Medulla oblongata (tissue), 1 donor: ENCODE measurements around the gene GAMT.

Experiments used
- DNase-seq: peaks from one replicate; pipeline ENCODE4 v3.0.0-alpha.2; 2015; ENCODE audit errors: extremely low spot score

GAMT gene

GRCh38 chr19:1418951-1419738 lies 17.8 kb upstream of the GAMT start:
- DNase-seq, result no peak

GRCh38 chr19:1418496-1418775 lies 17.1 kb upstream of the GAMT start:
- no peak for DNase-seq

GRCh38 chr19:1417681-1418495 lies 16.5 kb upstream of the GAMT start:
- DNase-seq, result no peak

GRCh38 chr19:1417145-1417544 lies 15.8 kb upstream of the GAMT start:
- DNase-seq, result peak; percentile 49

DNA sequence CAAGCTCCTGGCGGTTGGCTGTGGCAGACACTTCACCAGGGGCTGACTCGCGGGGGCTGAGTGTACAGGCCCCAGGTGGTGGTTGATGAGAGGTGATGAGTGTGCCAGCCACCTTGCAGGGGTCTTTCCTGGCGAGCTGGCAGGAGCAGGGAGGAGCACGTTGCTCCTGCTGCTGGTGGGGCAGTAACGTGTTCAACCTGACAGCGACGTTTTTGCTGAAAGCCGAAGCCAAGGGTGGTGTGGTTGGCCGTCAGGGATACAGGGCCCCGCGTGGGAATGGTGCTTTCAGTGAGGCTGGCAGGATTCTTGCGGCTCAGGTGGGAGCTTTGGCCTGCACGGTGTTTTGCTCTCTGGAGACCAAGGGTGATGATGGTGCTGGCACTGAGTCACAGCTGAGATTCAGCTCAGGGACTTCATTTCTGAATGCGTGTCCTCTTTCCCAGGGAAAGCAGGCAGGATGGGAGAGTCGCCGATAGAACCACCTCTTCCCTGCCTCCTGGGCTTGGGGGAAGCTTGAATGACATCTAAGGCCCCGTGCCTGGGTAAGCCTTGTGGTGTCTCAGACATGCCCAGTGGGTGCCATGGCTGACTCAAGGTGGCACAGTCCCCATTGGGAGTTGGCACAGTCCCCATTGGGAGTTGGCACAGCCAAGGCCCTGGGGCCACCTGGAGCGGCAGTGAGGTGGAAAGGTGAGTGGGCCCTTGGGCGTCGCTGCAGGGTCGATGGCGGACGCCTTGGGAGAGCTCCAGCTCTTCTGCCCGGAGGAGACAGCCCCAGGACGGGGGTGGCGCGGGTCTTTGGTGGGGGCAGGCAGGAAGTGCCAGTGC lies 14.9 kb upstream of the GAMT start:
- DNase-seq, result no peak

DNA sequence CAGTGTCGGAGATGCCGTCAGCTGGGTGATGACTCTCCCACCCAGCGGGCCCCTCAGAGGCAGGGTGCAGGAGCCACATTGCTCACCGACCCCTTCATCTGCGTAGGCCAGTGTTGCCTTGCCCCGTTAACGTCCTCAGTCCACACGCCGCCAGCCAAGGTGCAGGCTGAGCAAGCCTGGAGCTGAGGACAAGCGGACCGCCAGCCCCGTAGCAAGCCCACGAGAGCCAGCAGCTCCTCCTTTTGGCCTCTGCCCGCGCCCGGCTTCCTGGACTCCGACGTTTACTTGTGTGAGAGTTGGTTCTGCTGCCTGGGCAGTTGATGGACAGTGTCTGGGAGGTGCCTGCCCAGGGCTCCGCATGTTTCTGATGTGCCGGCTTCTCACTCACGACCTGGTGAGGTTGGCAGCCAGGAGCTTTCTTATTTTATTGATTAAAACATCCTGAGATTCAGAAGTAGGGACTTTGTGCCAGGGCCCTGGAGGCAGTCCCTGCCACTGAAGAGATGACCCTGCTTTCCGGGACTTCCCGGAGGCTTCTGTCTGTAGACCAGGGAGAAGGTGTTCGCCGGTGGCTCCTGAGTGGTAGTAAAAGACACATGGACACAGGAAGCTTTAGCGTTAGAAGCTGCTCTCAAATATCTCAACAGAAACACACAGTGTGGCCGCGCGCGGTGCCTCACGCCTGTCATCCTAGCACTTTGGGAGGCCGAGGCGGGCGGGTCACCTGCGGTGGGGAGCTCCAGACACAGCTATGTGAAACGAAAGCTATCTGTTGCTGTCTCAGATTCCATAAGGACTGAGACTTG lies 11.9 kb upstream of the GAMT start:
- DNase-seq, result no peak

DNA sequence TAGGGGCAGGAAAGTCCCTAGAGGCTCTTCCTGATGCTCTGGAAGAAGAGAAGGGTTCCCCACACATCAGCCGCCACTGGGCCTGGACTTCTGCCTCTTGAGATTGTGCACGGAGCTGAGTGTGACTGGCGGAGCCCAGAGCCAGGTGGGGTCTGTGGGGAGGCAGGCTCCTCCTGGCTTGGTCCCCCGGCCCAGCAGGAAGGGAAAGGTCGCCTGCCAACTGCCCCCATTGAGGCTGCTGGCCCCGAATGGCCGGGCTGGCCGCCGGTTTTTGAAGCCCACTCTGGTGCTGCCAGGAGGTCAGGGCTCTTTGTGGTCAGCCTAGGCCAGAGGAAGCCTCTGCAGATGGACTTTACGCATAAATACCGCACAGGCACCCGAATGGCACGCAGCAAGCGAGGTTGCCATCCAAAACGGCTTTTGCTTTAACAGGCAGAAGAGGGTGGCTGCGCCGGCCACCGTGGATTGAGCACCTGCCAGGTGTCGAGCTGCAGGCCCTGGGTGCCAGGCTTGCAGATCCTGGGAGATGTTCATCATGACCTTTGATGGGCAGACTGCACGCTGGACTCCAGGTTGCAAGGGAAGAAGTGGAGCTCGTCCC lies 11.1 kb upstream of the GAMT start:
- no peak for DNase-seq

- DNase-seq, result peak; percentile 98
Observed at GRCh38 chr19:1411255-1412191, 10.2 kb upstream of the GAMT start.

GRCh38 chr19:1410789-1411188 lies 9.4 kb upstream of the GAMT start:
- DNase-seq, result no peak

- DNase-seq, result no peak
Observed at GRCh38 chr19:1410136-1410786, 8.9 kb upstream of the GAMT start.

GRCh38 chr19:1409204-1410005 lies 8.1 kb upstream of the GAMT start:
- no peak for DNase-seq

- DNase-seq, result no peak
Observed at GRCh38 chr19:1408300-1409203, 7.2 kb upstream of the GAMT start.

- no peak for DNase-seq
Observed at GRCh38 chr19:1407528-1408299, 6.4 kb upstream of the GAMT start, which contains the start of gene DAZAP1. Gene DAZAP1, plus strand, starts transcription at chr19:1407586. Its CDS starts 188 bp downstream, at chr19:1407774.

- DNase-seq, result peak; percentile 98
Observed at GRCh38 chr19:1406774-1407527, 5.6 kb upstream of the GAMT start.

GRCh38 chr19:1402411-1403070 lies 1.2 kb upstream of the GAMT start:
- no peak for DNase-seq

GRCh38 chr19:1401889-1402217 lies 511 bp upstream of the GAMT start:
- DNase-seq, result no peak
